GM12878 (cell line): ENCODE results near the gene DOCK2. TPM values are rescaled to one million over a fixed set of nuclear protein-coding genes. Genes with fewer than 3 reads are reported as not detected.

ENCODE experiments used
- ATAC-seq: fragments of 200-7000 bp; cut with Tn5 transposase; 3 replicates; pipeline ENCODE4 v1.9.1; 2020; ENCODE audit warnings: mild to moderate bottlenecking, moderate library complexity
- BruUV-seq: library from RNA; stranded (reverse); fragments of 400-500 nt; replicated peaks from 2 replicates; lab custom pipeline; 2021; lab: Mats Ljungman, UMichigan
- CTCF ChIA-PET: fragments of 300-600 bp; sonication (Branson Sonifier 250); formaldehyde crosslinking; extraction: SDS; loops from one replicate; lab custom pipeline; 2021; ENCODE audit warnings: inconsistent platforms; lab: Yijun Ruan, JAX
- POLR2A ChIA-PET: fragments of 350-600 bp; formaldehyde crosslinking; extraction: SDS; loops from one replicate; lab custom pipeline; 2021; ENCODE audit warnings: inconsistent platforms; lab: Charles Lee
- RAD21 ChIA-PET: fragments of 300-600 bp; sonication (Branson Sonifier 250); formaldehyde crosslinking; loops from one replicate; lab custom pipeline; 2023; ENCODE audit warnings: antibody characterized with exemption; ENCODE audit not compliant: unreplicated experiment; lab: Charles Lee
- SMC1A ChIA-PET: fragments of 300-600 bp; sonication (Branson Sonifier 250); formaldehyde crosslinking; loops from one replicate; lab custom pipeline; 2023; ENCODE audit not compliant: unreplicated experiment, uncharacterized antibody; lab: Charles Lee
- DNase-seq: peaks from one replicate; pipeline ENCODE4 v3.0.0-alpha.2; 2011; ENCODE audit warnings: low read depth, low spot score
- FAIRE-seq: peaks from 3 replicates; lab custom pipeline; 2011; peaks lifted over from hg19 to GRCh38; lab: Jason Lieb, UNC
- H2AFZ ChIP-seq: 2 replicates; pipeline ENCODE4 v1.6.0; 2011; ENCODE audit warnings: low read depth, low read length, control low read depth; ENCODE audit not compliant: control insufficient read depth
- H3K27ac ChIP-seq: 2 replicates; pipeline ENCODE4 v1.5.1; 2011; ENCODE audit warnings: control low read depth; ENCODE audit not compliant: control insufficient read depth, insufficient read depth
- H3K27me3 ChIP-seq, 2 experiments: replicated peaks in 1 of 2; 2 replicates each; pipeline versions ENCODE4 v1.6.0 to v1.6.1; 2011; ENCODE audit warnings: low read length in 1 of 2; ENCODE audit not compliant: control insufficient read depth in 2 of 2, insufficient read depth in 2 of 2
- H3K36me3 ChIP-seq, 2 experiments: 2 replicates each; pipeline ENCODE4 v1.5.1; 2011; ENCODE audit warnings: low read length in 1 of 2; ENCODE audit not compliant: control insufficient read depth in 2 of 2, insufficient read depth in 2 of 2
- H3K4me1 ChIP-seq: 2 replicates; pipeline ENCODE4 v1.6.1; 2011; ENCODE audit warnings: mild to moderate bottlenecking, low read length, moderate library complexity, mixed read lengths; ENCODE audit not compliant: control insufficient read depth, insufficient read depth
- H3K4me2 ChIP-seq: 2 replicates; pipeline ENCODE4 v1.6.0; 2011; ENCODE audit warnings: control low read depth; ENCODE audit not compliant: control insufficient read depth, insufficient read depth
- H3K4me3 ChIP-seq: fragments of 200-600 bp; sonication (generic); 2 replicates; pipeline ENCODE4 v1.5.1; 2016
- H3K79me2 ChIP-seq: 2 replicates; pipeline ENCODE4 v1.6.0; 2011; ENCODE audit warnings: low read length; ENCODE audit not compliant: control insufficient read depth, insufficient read depth
- H3K9ac ChIP-seq: 2 replicates; pipeline ENCODE4 v1.8.0; 2011; ENCODE audit warnings: low read length, control low read depth, mixed read lengths; ENCODE audit not compliant: control insufficient read depth, insufficient read depth
- H3K9me3 ChIP-seq: replicated peaks from 3 replicates; pipeline ENCODE4 v1.5.1; 2011; ENCODE audit warnings: mild to moderate bottlenecking, low read length; ENCODE audit not compliant: control insufficient read depth, insufficient read depth
- H4K20me1 ChIP-seq: 2 replicates; pipeline ENCODE4 v1.6.0; 2011; ENCODE audit not compliant: control insufficient read depth, insufficient read depth
- CHD4 ChIP-seq: fragments of 200-600 bp; sonication (generic); IDR thresholded peaks from 2 replicates; pipeline ENCODE4 v1.6.1; 2016; ENCODE audit warnings: mild to moderate bottlenecking
- IRF4 ChIP-seq: IDR thresholded peaks from 2 replicates; pipeline ENCODE4 v1.6.1; 2011; ENCODE audit warnings: low read depth, low read length
- JUNB ChIP-seq: IDR thresholded peaks from 2 replicates; pipeline ENCODE4 v1.6.1; 2016; ENCODE audit warnings: antibody characterized with exemption, mild to moderate bottlenecking
- KAT2A ChIP-seq: conservative IDR thresholded peaks from 2 replicates; pipeline ENCODE4 v1.6.1; 2011; ENCODE audit warnings: low read depth, low read length; ENCODE audit not compliant: control insufficient read depth
- PML ChIP-seq: IDR thresholded peaks from 2 replicates; pipeline ENCODE4 v1.6.1; 2012; ENCODE audit warnings: low read length, inconsistent platforms
- POLR2AphosphoS2 ChIP-seq: IDR thresholded peaks from 2 replicates; pipeline ENCODE4 v1.6.1; 2011; ENCODE audit warnings: low read depth, mild to moderate bottlenecking, low read length, improper control_type of control experiment, moderate library complexity
- TAF1 ChIP-seq: IDR thresholded peaks from 2 replicates; pipeline ENCODE4 v1.6.1; 2011; ENCODE audit warnings: mild to moderate bottlenecking, low read depth, low read length, borderline replicate concordance
- ZBED1 ChIP-seq: IDR thresholded peaks from 2 replicates; pipeline ENCODE4 v1.6.1; 2016; ENCODE audit warnings: borderline replicate concordance
- ZSCAN29 ChIP-seq: fragments of 450-650 bp; IDR thresholded peaks from 2 replicates; pipeline ENCODE4 v1.6.1; 2017; ENCODE audit warnings: mild to moderate bottlenecking, moderate library complexity
- WGBS: methylation state at CpG from one replicate; pipeline ENCODE4 v1.1.6; 2016; ENCODE audit warnings: low lambda C conversion rate; ENCODE audit not compliant: insufficient replicate concordance, insufficient coverage; ENCODE audit errors: missing lambda C conversion rate; 5-methylcytosine and 5-hydroxymethylcytosine counted together
- in situ Hi-C: fragments of 300-500 bp; cut with MboI; formaldehyde crosslinking; loops from 9 replicates; pipeline ENCODE4 v1.14.3; 2018; ENCODE audit warnings: mixed read lengths
- intact Hi-C: fragments of 100-400 bp; cut with micrococcal nuclease; formaldehyde crosslinking; loops from one replicate; pipeline ENCODE4 v1.14.2; 2022; ENCODE audit not compliant: unreplicated experiment
- polyA plus RNA-seq, 11 experiments: library from polyadenylated mRNA; depleted of rRNA in 4 of 11; unstranded in 6 of 11; stranded (reverse) in 5 of 11; fragments of >200 nt; fragmentation: Nextera tagmentation in 4 of 11; fragmentation: Illumina TruSeq in 1 of 11; extraction: Ambion mirVana in 4 of 11; extraction: Trizol in 1 of 11; gene quantifications; 1 replicate in 1 of 11; 2 replicates in 10 of 11; pipeline versions ENCODE4 v1.2.1 to v1.2.3, GENCODE V29; 2011 to 2016; ENCODE audit warnings: inconsistent platforms in 2 of 11, missing spikeins in 2 of 11, low read depth in 1 of 11
- total RNA-seq, 4 experiments: library from RNA; depleted of rRNA in 3 of 4; stranded (reverse); fragments of >200 nt in 3 of 4; fragmentation: Illumina TruSeq in 1 of 4; extraction: Trizol in 1 of 4; gene quantifications; 2 replicates each; pipeline versions ENCODE4 v1.2.1 to v1.2.3, GENCODE V29; 2013 to 2021
- TF ChIP-seq, protein P1 (sequence below): fragments of 450-650 bp; IDR thresholded peaks from 2 replicates; pipeline ENCODE4 v1.6.1; 2017; ENCODE audit warnings: low read depth, mild to moderate bottlenecking, moderate library complexity
- TF ChIP-seq, protein P2 (sequence below): fragments of 450-650 bp; IDR thresholded peaks from 2 replicates; pipeline ENCODE4 v1.6.1; 2017; ENCODE audit warnings: mild to moderate bottlenecking, moderate library complexity
- TF ChIP-seq, protein P3 (sequence below): fragments of 150-350 bp; IDR thresholded peaks from 2 replicates; pipeline ENCODE4 v1.6.1; 2016; ENCODE audit warnings: low read depth, low read length

DOCK2 gene
- total and polyA plus RNA-seq, 10 of the 15 experiments (the other 5 are each of a cell fraction or from before 2014, with no cell fraction given), result 34.2 to 192 (median 118) TPM

DNA sequence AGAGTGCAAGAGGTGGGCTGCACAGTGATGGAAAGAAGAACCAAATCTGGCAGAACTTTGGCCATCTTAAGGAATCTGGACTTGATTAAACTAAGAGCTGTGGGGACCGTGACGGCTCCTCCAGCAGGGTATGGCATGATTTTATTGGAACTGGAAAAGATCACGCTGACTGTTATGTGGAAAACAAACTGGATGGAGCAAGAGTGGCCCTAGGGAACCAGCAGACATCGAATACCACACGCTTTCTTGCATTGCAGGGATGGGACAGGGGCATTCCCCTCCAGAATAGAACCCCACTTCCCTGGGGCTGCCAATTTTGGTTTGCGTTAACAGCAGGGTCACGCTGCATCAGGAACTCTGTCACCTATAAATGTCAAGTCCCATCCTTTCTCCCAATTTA lies 304.5 kb downstream of the DOCK2 start (continued):
- TF ChIP-seq, protein P1, sequence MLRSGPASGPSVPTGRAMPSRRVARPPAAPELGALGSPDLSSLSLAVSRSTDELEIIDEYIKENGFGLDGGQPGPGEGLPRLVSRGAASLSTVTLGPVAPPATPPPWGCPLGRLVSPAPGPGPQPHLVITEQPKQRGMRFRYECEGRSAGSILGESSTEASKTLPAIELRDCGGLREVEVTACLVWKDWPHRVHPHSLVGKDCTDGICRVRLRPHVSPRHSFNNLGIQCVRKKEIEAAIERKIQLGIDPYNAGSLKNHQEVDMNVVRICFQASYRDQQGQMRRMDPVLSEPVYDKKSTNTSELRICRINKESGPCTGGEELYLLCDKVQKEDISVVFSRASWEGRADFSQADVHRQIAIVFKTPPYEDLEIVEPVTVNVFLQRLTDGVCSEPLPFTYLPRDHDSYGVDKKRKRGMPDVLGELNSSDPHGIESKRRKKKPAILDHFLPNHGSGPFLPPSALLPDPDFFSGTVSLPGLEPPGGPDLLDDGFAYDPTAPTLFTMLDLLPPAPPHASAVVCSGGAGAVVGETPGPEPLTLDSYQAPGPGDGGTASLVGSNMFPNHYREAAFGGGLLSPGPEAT, result no peak
- TF ChIP-seq IRF4, result no peak
- no peak for TF ChIP-seq CHD4
- TF ChIP-seq ZSCAN29, result no peak
- TF ChIP-seq, all 136 proteins: peak for 0

DNA sequence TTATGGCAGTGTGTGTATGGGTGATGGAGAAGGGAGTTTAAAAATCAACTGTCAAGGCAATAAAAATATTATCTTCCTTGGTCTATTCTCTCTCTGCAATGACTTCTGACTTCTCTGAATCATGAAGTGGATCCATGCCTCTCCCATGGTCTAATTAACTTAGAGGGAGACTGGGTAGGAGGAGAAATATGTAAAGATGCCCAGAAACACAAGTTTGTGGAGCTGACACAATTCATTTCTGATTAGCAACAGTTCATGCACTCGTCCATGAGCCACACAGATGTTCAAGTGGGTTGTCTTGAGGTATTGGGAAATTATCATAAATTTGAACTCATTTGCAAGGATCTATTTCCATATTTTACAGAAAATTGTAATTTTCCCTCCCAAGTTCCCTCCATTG lies 305.1 kb downstream of the DOCK2 start:
- TF ChIP-seq KAT2A (no peak), PML (no peak), POLR2AphosphoS2 (no peak), ZBED1 (no peak), TAF1 (no peak), JUNB (no peak)
- TF ChIP-seq, protein P2, sequence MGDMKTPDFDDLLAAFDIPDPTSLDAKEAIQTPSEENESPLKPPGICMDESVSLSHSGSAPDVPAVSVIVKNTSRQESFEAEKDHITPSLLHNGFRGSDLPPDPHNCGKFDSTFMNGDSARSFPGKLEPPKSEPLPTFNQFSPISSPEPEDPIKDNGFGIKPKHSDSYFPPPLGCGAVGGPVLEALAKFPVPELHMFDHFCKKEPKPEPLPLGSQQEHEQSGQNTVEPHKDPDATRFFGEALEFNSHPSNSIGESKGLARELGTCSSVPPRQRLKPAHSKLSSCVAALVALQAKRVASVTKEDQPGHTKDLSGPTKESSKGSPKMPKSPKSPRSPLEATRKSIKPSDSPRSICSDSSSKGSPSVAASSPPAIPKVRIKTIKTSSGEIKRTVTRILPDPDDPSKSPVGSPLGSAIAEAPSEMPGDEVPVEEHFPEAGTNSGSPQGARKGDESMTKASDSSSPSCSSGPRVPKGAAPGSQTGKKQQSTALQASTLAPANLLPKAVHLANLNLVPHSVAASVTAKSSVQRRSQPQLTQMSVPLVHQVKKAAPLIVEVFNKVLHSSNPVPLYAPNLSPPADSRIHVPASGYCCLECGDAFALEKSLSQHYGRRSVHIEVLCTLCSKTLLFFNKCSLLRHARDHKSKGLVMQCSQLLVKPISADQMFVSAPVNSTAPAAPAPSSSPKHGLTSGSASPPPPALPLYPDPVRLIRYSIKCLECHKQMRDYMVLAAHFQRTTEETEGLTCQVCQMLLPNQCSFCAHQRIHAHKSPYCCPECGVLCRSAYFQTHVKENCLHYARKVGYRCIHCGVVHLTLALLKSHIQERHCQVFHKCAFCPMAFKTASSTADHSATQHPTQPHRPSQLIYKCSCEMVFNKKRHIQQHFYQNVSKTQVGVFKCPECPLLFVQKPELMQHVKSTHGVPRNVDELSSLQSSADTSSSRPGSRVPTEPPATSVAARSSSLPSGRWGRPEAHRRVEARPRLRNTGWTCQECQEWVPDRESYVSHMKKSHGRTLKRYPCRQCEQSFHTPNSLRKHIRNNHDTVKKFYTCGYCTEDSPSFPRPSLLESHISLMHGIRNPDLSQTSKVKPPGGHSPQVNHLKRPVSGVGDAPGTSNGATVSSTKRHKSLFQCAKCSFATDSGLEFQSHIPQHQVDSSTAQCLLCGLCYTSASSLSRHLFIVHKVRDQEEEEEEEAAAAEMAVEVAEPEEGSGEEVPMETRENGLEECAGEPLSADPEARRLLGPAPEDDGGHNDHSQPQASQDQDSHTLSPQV, result no peak
- TF ChIP-seq, protein P3, sequence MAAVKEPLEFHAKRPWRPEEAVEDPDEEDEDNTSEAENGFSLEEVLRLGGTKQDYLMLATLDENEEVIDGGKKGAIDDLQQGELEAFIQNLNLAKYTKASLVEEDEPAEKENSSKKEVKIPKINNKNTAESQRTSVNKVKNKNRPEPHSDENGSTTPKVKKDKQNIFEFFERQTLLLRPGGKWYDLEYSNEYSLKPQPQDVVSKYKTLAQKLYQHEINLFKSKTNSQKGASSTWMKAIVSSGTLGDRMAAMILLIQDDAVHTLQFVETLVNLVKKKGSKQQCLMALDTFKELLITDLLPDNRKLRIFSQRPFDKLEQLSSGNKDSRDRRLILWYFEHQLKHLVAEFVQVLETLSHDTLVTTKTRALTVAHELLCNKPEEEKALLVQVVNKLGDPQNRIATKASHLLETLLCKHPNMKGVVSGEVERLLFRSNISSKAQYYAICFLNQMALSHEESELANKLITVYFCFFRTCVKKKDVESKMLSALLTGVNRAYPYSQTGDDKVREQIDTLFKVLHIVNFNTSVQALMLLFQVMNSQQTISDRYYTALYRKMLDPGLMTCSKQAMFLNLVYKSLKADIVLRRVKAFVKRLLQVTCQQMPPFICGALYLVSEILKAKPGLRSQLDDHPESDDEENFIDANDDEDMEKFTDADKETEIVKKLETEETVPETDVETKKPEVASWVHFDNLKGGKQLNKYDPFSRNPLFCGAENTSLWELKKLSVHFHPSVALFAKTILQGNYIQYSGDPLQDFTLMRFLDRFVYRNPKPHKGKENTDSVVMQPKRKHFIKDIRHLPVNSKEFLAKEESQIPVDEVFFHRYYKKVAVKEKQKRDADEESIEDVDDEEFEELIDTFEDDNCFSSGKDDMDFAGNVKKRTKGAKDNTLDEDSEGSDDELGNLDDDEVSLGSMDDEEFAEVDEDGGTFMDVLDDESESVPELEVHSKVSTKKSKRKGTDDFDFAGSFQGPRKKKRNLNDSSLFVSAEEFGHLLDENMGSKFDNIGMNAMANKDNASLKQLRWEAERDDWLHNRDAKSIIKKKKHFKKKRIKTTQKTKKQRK, result no peak
- WGBS, result 54% methylated on average over 1 of the region's 1 CpG
- Histone ChIP-seq H2AFZ (no peak overlapping the region), H3K36me3 (peaks cover 0 to 8% of the 10 kb centered on the region in 2 experiments), H3K79me2 (no peaks in the 10 kb centered on the region), H3K9me3 (no peaks in the 10 kb centered on the region), H3K4me1 (no peaks in the 10 kb centered on the region), H3K4me3 (no peak overlapping the region), H3K27me3 (no peaks in the 10 kb centered on the region), H3K9ac (no peak overlapping the region), H3K4me2 (no peak overlapping the region), H4K20me1 (no peaks in the 10 kb centered on the region), H3K27ac (no peak overlapping the region)
- no peak for FAIRE-seq
- in situ Hi-C loops (no loop called here), intact Hi-C loops (no loop called here)
- SMC1A ChIA-PET, result interaction anchor here (1.6 kb wide), 1 partner anchor 19 kb away, joined by 5 read pairs; no protein-coding TSS in a partner anchor
- no peak for ATAC-seq
- POLR2A ChIA-PET, result no interaction called here
- BruUV-seq, result no TSS peak
- RAD21 ChIA-PET, result no interaction called here
- no peak for DNase-seq
- CTCF ChIA-PET, result no interaction called here
